Measurements from ENCODE around the gene SIGLEC7.

Gene SIGLEC7

DNA sequence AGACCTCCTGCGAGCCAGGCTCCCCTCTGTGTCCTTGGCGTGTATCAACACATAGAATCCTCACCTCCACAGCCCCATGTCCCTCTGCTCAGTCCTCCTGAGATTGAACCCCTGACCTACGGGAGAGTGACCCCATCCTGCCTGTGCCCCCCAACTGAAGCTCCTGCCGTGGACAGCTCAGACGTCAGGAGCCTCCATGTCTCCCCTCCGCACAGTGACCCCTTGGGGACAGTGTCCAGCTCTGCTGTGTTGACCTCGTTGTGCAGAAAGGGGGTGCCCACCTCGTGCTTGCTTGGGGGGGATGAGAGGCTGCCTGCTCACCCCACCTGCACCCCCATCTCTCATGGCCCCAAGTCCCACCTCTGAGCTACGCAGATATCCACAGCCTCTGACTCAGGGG, 17.9 kb upstream of the SIGLEC7 start:
- no CpG with 5 or more reads among the region's 9 CpGs for WGBS (ENCODE audit: extremely low coverage, insufficient coverage, low lambda C conversion rate)
- no peak overlapping the region for H2AK5ac ChIP-seq (ENCODE audit: low read length)
- H3K4me3 ChIP-seq (ENCODE audit: low read length): no peak overlapping the region
- no peaks in the 10 kb centered on the region for H3K36me3 ChIP-seq (ENCODE audit: control insufficient read depth, insufficient read depth, low read length)
- no peaks in the 10 kb centered on the region for H3K79me1 ChIP-seq (ENCODE audit: low read length)
- no peak overlapping the region for H3K56ac ChIP-seq (ENCODE audit: low read length)
- H4K8ac ChIP-seq (ENCODE audit: low read depth, low read length): no peak overlapping the region
- H3K4me2 ChIP-seq (ENCODE audit: low read length): no peak overlapping the region
- H3K27me3 ChIP-seq (ENCODE audit: insufficient read depth, low read length, poor library complexity): no peaks in the 10 kb centered on the region
- H3K4ac ChIP-seq (ENCODE audit: low read depth, low read length): no peak overlapping the region
- no peak overlapping the region for H2BK5ac ChIP-seq (ENCODE audit: low read length)
- no peaks in the 10 kb centered on the region for H3K4me1 ChIP-seq (ENCODE audit: control insufficient read depth, low read depth, low read length)
- H3K79me2 ChIP-seq (ENCODE audit: control insufficient read depth, insufficient read depth, low read length): no peaks in the 10 kb centered on the region
- H3K9ac ChIP-seq (ENCODE audit: low read length): no peak overlapping the region
- H3K23ac ChIP-seq (ENCODE audit: low read length): no peak overlapping the region
- no peak overlapping the region for H3K27ac ChIP-seq (ENCODE audit: low read depth, low read length)
- H2BK120ac ChIP-seq (ENCODE audit: low read depth, low read length): no peak overlapping the region
- no peak overlapping the region for H4K5ac ChIP-seq (ENCODE audit: low read length)
- no peak overlapping the region for H3K18ac ChIP-seq (ENCODE audit: low read length)
- H2BK15ac ChIP-seq (replicated peaks; ENCODE audit: low read depth): no peak overlapping the region
- no peak for DNase-seq

DNA sequence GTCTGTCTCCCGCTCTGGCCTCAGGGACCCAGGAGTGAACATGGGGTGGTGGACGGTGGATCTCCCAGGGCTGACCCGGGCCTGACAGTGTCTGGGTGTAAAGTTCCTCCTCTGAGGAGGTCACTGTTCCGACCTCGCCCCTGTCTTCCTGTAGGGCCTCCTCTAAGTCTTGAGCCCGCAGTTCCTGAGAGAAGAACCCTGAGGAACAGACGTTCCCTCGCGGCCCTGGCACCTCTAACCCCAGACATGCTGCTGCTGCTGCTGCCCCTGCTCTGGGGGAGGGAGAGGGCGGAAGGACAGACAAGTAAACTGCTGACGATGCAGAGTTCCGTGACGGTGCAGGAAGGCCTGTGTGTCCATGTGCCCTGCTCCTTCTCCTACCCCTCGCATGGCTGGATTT, 17.4 kb upstream of the SIGLEC7 start, which contains the start of gene SIGLEC9:
TSS of gene SIGLEC9 (plus strand) at position 178 of the 400 bp plus-strand sequence. CDS start at position 247, 69 bp downstream.
- Histone ChIP-seq H3K4me2 (ENCODE audit: low read length) (no peak within 1 kb of the TSS), H3K79me2 (ENCODE audit: control insufficient read depth, insufficient read depth, low read length) (no peaks in the 10 kb centered on the region), H2AK5ac (ENCODE audit: low read length) (no peak within 1 kb of the TSS), H2BK120ac (ENCODE audit: low read depth, low read length) (no peak within 1 kb of the TSS), H3K27me3 (ENCODE audit: insufficient read depth, low read length, poor library complexity) (no peaks in the 10 kb centered on the region), H3K36me3 (ENCODE audit: control insufficient read depth, insufficient read depth, low read length) (no peaks in the 10 kb centered on the region), H3K4ac (ENCODE audit: low read depth, low read length) (no peak within 1 kb of the TSS), H3K9ac (ENCODE audit: low read length) (no peak within 1 kb of the TSS), H3K4me1 (ENCODE audit: control insufficient read depth, low read depth, low read length) (no peaks in the 10 kb centered on the region), H3K79me1 (ENCODE audit: low read length) (no peaks in the 10 kb centered on the region), H3K4me3 (ENCODE audit: low read length) (no peak within 1 kb of the TSS), H3K27ac (ENCODE audit: low read depth, low read length) (no peak within 1 kb of the TSS), H2BK15ac (replicated peaks; ENCODE audit: low read depth) (no peak within 1 kb of the TSS), H3K23ac (ENCODE audit: low read length) (no peak within 1 kb of the TSS), H2BK5ac (ENCODE audit: low read length) (no peak within 1 kb of the TSS), H3K56ac (ENCODE audit: low read length) (no peak within 1 kb of the TSS), H4K8ac (ENCODE audit: low read depth, low read length) (no peak within 1 kb of the TSS), H3K18ac (ENCODE audit: low read length) (no peak within 1 kb of the TSS), H4K5ac (ENCODE audit: low read length) (no peak within 1 kb of the TSS)
- WGBS (ENCODE audit: extremely low coverage, insufficient coverage, low lambda C conversion rate): no CpG with 5 or more reads among the region's 14 CpGs
- no peak for DNase-seq

DNA sequence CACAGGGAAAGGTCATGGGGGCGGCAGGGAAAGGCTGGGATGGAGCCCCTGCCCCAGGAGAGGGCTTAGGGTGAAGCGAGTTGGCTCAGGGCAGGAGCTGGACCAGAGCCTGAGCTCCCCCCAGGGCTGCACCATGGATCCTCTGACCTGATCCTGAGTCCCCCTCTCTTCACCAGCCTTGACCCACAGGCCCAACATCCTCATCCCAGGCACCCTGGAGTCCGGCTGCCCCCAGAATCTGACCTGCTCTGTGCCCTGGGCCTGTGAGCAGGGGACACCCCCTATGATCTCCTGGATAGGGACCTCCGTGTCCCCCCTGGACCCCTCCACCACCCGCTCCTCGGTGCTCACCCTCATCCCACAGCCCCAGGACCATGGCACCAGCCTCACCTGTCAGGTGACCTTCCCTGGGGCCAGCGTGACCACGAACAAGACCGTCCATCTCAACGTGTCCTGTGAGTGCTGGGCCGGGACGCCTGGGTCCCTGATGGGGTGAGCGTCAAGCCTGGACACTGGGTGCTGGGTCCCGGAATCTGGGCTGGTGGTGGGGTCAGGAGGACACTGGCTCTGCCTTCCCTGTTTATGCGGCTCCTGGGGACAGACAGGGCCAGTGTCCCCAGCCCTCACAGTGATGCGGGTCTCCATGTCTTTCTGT, 16.6 kb upstream of the SIGLEC7 start:
- no peaks in the 10 kb centered on the region for H3K79me2 ChIP-seq (ENCODE audit: control insufficient read depth, insufficient read depth, low read length)
- no peak overlapping the region for H4K5ac ChIP-seq (ENCODE audit: low read length)
- no peak overlapping the region for H3K4me3 ChIP-seq (ENCODE audit: low read length)
- H3K4me1 ChIP-seq (ENCODE audit: control insufficient read depth, low read depth, low read length): no peaks in the 10 kb centered on the region
- no peaks in the 10 kb centered on the region for H3K27me3 ChIP-seq (ENCODE audit: insufficient read depth, low read length, poor library complexity)
- no peak overlapping the region for H2AK5ac ChIP-seq (ENCODE audit: low read length)
- no peak overlapping the region for H3K9ac ChIP-seq (ENCODE audit: low read length)
- H2BK5ac ChIP-seq (ENCODE audit: low read length): no peak overlapping the region
- no peaks in the 10 kb centered on the region for H3K79me1 ChIP-seq (ENCODE audit: low read length)
- no peak overlapping the region for H3K4me2 ChIP-seq (ENCODE audit: low read length)
- no peak overlapping the region for H3K23ac ChIP-seq (ENCODE audit: low read length)
- WGBS (ENCODE audit: extremely low coverage, insufficient coverage, low lambda C conversion rate): no CpG with 5 or more reads among the region's 16 CpGs
- no peak overlapping the region for H3K56ac ChIP-seq (ENCODE audit: low read length)
- H3K27ac ChIP-seq (ENCODE audit: low read depth, low read length): no peak overlapping the region
- no peak overlapping the region for H3K18ac ChIP-seq (ENCODE audit: low read length)
- no peak overlapping the region for H2BK15ac ChIP-seq (replicated peaks; ENCODE audit: low read depth)
- no peaks in the 10 kb centered on the region for H3K36me3 ChIP-seq (ENCODE audit: control insufficient read depth, insufficient read depth, low read length)
- no peak overlapping the region for H4K8ac ChIP-seq (ENCODE audit: low read depth, low read length)
- no peak overlapping the region for H2BK120ac ChIP-seq (ENCODE audit: low read depth, low read length)
- no peak overlapping the region for H3K4ac ChIP-seq (ENCODE audit: low read depth, low read length)
- no peak for DNase-seq

- H3K27ac ChIP-seq (ENCODE audit: low read depth, low read length): no peak overlapping the region
- no peak overlapping the region for H2BK5ac ChIP-seq (ENCODE audit: low read length)
- H3K23ac ChIP-seq (ENCODE audit: low read length): no peak overlapping the region
- no peak overlapping the region for H3K4ac ChIP-seq (ENCODE audit: low read depth, low read length)
- no peaks in the 10 kb centered on the region for H3K27me3 ChIP-seq (ENCODE audit: insufficient read depth, low read length, poor library complexity)
- no peak overlapping the region for H3K18ac ChIP-seq (ENCODE audit: low read length)
- no peaks in the 10 kb centered on the region for H3K79me1 ChIP-seq (ENCODE audit: low read length)
- no peaks in the 10 kb centered on the region for H3K79me2 ChIP-seq (ENCODE audit: control insufficient read depth, insufficient read depth, low read length)
- no peak overlapping the region for H4K5ac ChIP-seq (ENCODE audit: low read length)
- no peak overlapping the region for H2BK15ac ChIP-seq (replicated peaks; ENCODE audit: low read depth)
- H4K8ac ChIP-seq (ENCODE audit: low read depth, low read length): no peak overlapping the region
- no peak overlapping the region for H3K4me3 ChIP-seq (ENCODE audit: low read length)
- no CpG with 5 or more reads among the region's 6 CpGs for WGBS (ENCODE audit: extremely low coverage, insufficient coverage, low lambda C conversion rate)
- H3K4me2 ChIP-seq (ENCODE audit: low read length): no peak overlapping the region
- H3K4me1 ChIP-seq (ENCODE audit: control insufficient read depth, low read depth, low read length): no peaks in the 10 kb centered on the region
- no peaks in the 10 kb centered on the region for H3K36me3 ChIP-seq (ENCODE audit: control insufficient read depth, insufficient read depth, low read length)
- no peak for DNase-seq
- H3K9ac ChIP-seq (ENCODE audit: low read length): no peak overlapping the region
- H2AK5ac ChIP-seq (ENCODE audit: low read length): no peak overlapping the region
- H2BK120ac ChIP-seq (ENCODE audit: low read depth, low read length): no peak overlapping the region
- H3K56ac ChIP-seq (ENCODE audit: low read length): no peak overlapping the region
Measured at GRCh38 chr19:51127032-51127431, 15.1 kb upstream of the SIGLEC7 start.

DNA sequence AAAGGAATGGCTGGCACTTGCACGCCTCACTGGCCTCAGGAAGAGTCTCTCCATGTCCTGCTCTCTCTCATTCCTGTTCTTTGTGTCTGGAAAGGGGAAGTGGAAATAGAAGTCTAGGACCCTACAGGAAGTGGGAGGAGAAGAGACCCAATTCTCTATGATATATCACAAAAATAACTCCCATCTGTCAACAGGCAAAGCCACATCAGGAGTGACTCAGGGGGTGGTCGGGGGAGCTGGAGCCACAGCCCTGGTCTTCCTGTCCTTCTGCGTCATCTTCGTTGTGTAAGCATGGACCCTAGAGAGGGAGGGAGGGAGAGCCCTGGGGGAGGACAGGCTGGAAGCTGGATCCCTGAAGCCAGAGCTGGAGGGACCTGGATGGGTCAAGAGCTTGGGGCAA, 14.3 kb upstream of the SIGLEC7 start:
- Histone ChIP-seq H2BK15ac (replicated peaks; ENCODE audit: low read depth) (no peak overlapping the region), H3K18ac (ENCODE audit: low read length) (no peak overlapping the region), H2BK5ac (ENCODE audit: low read length) (no peak overlapping the region)

GRCh38 chr19:51128227-51128626, 13.9 kb upstream of the SIGLEC7 start:
- no peak overlapping the region for H4K8ac ChIP-seq (ENCODE audit: low read depth, low read length)
- no peak overlapping the region for H3K18ac ChIP-seq (ENCODE audit: low read length)
- H3K27me3 ChIP-seq (ENCODE audit: insufficient read depth, low read length, poor library complexity): no peaks in the 10 kb centered on the region
- H2BK120ac ChIP-seq (ENCODE audit: low read depth, low read length): no peak overlapping the region
- H2AK5ac ChIP-seq (ENCODE audit: low read length): no peak overlapping the region
- H3K79me2 ChIP-seq (ENCODE audit: control insufficient read depth, insufficient read depth, low read length): no peaks in the 10 kb centered on the region
- H3K4me2 ChIP-seq (ENCODE audit: low read length): no peak overlapping the region
- DNase-seq: no peak
- H3K9ac ChIP-seq (ENCODE audit: low read length): no peak overlapping the region
- H3K36me3 ChIP-seq (ENCODE audit: control insufficient read depth, insufficient read depth, low read length): no peaks in the 10 kb centered on the region
- no peak overlapping the region for H4K5ac ChIP-seq (ENCODE audit: low read length)
- H2BK15ac ChIP-seq (replicated peaks; ENCODE audit: low read depth): no peak overlapping the region
- no peak overlapping the region for H3K4ac ChIP-seq (ENCODE audit: low read depth, low read length)
- H3K56ac ChIP-seq (ENCODE audit: low read length): no peak overlapping the region
- H2BK5ac ChIP-seq (ENCODE audit: low read length): no peak overlapping the region
- WGBS (ENCODE audit: extremely low coverage, insufficient coverage, low lambda C conversion rate): no CpG with 5 or more reads among the region's 7 CpGs
- no peaks in the 10 kb centered on the region for H3K79me1 ChIP-seq (ENCODE audit: low read length)
- H3K23ac ChIP-seq (ENCODE audit: low read length): no peak overlapping the region
- no peak overlapping the region for H3K27ac ChIP-seq (ENCODE audit: low read depth, low read length)
- H3K4me1 ChIP-seq (ENCODE audit: control insufficient read depth, low read depth, low read length): no peaks in the 10 kb centered on the region
- H3K4me3 ChIP-seq (ENCODE audit: low read length): no peak overlapping the region

More for the DNA sequence above, 14.3 kb upstream of the SIGLEC7 start:
- no peaks in the 10 kb centered on the region for H3K79me2 ChIP-seq (ENCODE audit: control insufficient read depth, insufficient read depth, low read length)
- H3K9ac ChIP-seq (ENCODE audit: low read length): no peak overlapping the region
- no peak overlapping the region for H3K4me3 ChIP-seq (ENCODE audit: low read length)
- no peak for DNase-seq
- no peaks in the 10 kb centered on the region for H3K4me1 ChIP-seq (ENCODE audit: control insufficient read depth, low read depth, low read length)
- no peak overlapping the region for H3K4me2 ChIP-seq (ENCODE audit: low read length)
- H2BK120ac ChIP-seq (ENCODE audit: low read depth, low read length): no peak overlapping the region
- no peak overlapping the region for H3K23ac ChIP-seq (ENCODE audit: low read length)
- no peak overlapping the region for H3K27ac ChIP-seq (ENCODE audit: low read depth, low read length)
- no peak overlapping the region for H2AK5ac ChIP-seq (ENCODE audit: low read length)
- no peaks in the 10 kb centered on the region for H3K79me1 ChIP-seq (ENCODE audit: low read length)
- no peak overlapping the region for H3K56ac ChIP-seq (ENCODE audit: low read length)
- H3K27me3 ChIP-seq (ENCODE audit: insufficient read depth, low read length, poor library complexity): no peaks in the 10 kb centered on the region
- H4K8ac ChIP-seq (ENCODE audit: low read depth, low read length): no peak overlapping the region
- H3K4ac ChIP-seq (ENCODE audit: low read depth, low read length): no peak overlapping the region
- H3K36me3 ChIP-seq (ENCODE audit: control insufficient read depth, insufficient read depth, low read length): no peaks in the 10 kb centered on the region
- no peak overlapping the region for H4K5ac ChIP-seq (ENCODE audit: low read length)
- WGBS (ENCODE audit: extremely low coverage, insufficient coverage, low lambda C conversion rate): no CpG with 5 or more reads among the region's 4 CpGs
